Brain microvascular endothelial cell (primary cell): ENCODE results near the gene USP35.

Experiments
- DNase-seq: peaks from one replicate; pipeline ENCODE4 v3.0.0-alpha.2; 2020
- H3K27ac ChIP-seq: fragments of 250-450 bp; sonication (Bioruptor Pico); 2 replicates; pipeline ENCODE4 v1.5.1; 2020; ENCODE audit warnings: mild to moderate bottlenecking, moderate library complexity
- H3K27me3 ChIP-seq: fragments of 250-450 bp; sonication (Bioruptor Pico); replicated peaks from 2 replicates; pipeline ENCODE4 v1.5.1; 2020; ENCODE audit warnings: mild to moderate bottlenecking
- H3K36me3 ChIP-seq: fragments of 250-450 bp; sonication (Bioruptor Pico); replicated peaks from 2 replicates; pipeline ENCODE4 v1.5.1; 2020; ENCODE audit warnings: mild to moderate bottlenecking
- H3K4me3 ChIP-seq: 2 replicates; pipeline ENCODE4 v1.5.1; 2011; ENCODE audit warnings: low read depth, mild to moderate bottlenecking, control low read depth, low read length, moderate library complexity
- in situ Hi-C: cut with HindIII; loops from 2 replicates; pipeline ENCODE4 v1.10.0; 2017; ENCODE audit warnings: low sequenced_read_pairs, low pct_ligation_motif_present
- TF ChIP-seq, protein P1 (sequence below): IDR thresholded peaks from 2 replicates; pipeline ENCODE4 v1.5.1; 2011; ENCODE audit warnings: low read depth, mild to moderate bottlenecking, moderate library complexity, low read length, control low read depth, inconsistent platforms; ENCODE audit errors: missing control alignments

USP35 gene

DNA sequence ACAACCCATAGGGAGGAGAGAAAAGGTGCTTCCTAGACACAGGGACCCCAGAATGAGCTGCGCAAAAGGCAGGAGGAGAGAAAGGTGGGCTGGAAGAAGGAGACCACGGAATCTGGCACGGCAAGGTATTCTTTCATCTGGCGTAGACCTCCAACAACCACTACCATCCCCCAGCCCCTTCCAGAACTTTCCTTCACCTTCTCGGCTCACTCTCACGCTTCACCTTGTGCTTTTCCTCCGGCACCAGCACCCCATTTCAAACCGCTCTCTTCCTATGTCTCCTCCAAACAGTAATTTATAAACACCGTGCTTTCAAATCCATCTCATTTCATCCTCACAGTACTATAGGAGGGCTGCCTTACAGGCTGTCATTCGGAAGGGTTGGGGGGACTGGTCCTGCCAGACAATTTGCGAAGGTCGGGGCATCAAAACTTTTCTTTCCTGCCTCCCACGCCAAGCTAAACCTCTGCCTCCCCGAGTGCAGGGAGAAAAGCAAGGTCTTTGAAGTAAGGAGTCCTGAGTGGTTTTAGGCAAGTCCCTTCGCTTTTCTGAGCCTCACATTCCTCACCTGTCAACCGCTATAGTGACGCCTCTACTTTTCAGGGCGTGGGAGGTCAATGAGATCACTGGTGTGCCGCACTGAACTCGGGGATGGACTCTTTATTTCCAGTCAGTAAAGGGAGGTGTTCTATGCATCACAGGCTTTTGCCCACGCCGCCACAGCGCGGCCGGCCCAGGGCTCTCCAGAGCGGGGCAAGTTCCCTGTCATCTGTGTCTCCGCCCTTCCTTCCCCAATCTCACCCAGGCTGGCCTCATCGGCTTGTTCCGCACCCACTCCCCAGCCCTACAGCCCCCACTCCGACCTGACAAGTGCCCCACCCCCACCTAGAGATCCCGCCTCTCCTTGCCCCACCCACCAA lies 1.1 kb upstream of the USP35 start:
- DNase-seq: no peak
- TF ChIP-seq, protein P1, sequence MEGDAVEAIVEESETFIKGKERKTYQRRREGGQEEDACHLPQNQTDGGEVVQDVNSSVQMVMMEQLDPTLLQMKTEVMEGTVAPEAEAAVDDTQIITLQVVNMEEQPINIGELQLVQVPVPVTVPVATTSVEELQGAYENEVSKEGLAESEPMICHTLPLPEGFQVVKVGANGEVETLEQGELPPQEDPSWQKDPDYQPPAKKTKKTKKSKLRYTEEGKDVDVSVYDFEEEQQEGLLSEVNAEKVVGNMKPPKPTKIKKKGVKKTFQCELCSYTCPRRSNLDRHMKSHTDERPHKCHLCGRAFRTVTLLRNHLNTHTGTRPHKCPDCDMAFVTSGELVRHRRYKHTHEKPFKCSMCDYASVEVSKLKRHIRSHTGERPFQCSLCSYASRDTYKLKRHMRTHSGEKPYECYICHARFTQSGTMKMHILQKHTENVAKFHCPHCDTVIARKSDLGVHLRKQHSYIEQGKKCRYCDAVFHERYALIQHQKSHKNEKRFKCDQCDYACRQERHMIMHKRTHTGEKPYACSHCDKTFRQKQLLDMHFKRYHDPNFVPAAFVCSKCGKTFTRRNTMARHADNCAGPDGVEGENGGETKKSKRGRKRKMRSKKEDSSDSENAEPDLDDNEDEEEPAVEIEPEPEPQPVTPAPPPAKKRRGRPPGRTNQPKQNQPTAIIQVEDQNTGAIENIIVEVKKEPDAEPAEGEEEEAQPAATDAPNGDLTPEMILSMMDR: no peak
- peak overlapping the region; percentile 87 for H3K4me3 ChIP-seq
- in situ Hi-C loops: no loop called here
- H3K27me3 ChIP-seq: no peaks in the 10 kb centered on the region
- H3K36me3 ChIP-seq: peaks cover 8% of the 10 kb centered on the region
- H3K27ac ChIP-seq: peak overlapping the region; percentile 82

DNA sequence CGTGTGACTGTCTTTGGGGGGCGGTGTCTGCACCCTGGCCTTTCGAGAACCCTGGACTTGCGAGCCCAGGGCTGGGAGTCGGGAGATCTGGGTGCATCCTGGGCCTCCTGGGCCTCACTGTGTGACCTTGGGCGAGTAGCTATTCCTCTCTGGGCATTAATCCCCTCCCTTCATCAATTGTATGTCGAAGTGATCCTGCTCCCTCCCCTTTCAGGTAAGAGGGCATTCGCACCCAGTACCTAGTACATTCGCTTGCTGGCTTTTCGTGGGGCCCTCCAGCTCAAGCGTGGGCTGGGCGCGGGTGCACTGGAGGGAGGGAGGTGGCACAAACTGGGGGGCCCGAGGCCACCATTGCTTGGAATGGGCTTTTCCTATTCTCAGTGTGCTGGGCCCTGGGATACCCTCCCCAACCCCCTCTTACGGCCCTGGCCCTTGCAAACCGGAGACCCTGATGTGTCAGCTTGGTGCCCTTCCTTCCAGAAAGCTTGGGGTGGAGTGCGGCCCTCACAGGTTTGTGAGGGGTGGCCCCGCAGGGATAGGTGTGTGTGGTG lies 530 bp downstream of the USP35 start:
- in situ Hi-C loops: no loop called here
- no peak for DNase-seq
- H3K4me3 ChIP-seq: peak overlapping the region; percentile 87
- H3K36me3 ChIP-seq: peaks cover 9% of the 10 kb centered on the region
- TF ChIP-seq, protein P1: no peak
- H3K27me3 ChIP-seq: no peaks in the 10 kb centered on the region
- H3K27ac ChIP-seq: peak overlapping the region; percentile 1

DNA sequence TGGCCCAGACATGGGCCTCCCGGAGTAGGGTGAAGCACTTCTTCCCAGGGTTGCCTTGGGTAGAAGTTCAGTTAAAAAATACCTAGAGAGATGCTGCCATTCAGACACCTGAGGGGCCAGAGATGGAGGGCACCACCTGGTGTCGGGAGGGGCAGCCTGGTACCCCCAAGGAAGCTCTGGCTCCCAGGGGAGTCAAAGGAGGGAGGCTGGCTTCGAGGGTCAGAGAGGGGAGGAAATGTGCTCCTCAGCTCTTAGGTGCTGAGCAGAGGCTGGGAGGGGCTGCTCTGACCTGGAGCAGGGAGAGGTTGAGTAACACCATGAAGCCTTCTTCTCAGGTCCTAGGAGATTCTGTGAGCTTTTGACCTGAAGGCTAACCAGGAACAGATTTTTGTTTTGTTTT lies 1.1 kb downstream of the USP35 start:
- peak overlapping the region; percentile 87 for H3K4me3 ChIP-seq
- DNase-seq: no peak
- in situ Hi-C loops: no loop called here

DNA sequence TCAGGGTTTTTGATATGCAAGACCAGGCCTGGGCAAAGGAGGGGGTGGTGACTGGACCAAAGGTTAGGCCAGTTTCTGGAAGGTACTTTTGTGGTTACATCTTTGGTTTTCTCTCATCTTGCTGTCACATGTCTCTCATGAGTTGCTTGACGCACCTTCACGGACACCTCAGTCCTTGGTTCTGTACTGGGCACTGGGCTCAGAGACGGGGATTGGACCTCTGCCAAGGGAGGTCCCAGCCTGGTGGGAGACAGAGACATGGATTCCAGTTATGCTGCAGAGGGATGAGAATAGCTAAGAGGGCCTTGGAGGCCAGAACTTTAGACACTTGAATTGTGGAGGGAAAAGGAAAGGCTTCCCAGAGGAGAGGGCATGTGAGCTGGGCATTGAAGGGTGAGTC lies 1.7 kb downstream of the USP35 start:
- in situ Hi-C loops: no loop called here
- TF ChIP-seq, protein P1: no peak
- H3K4me3 ChIP-seq: no peak overlapping the region
- H3K27ac ChIP-seq: no peak overlapping the region
- no peak for DNase-seq
- H3K36me3 ChIP-seq: peaks cover 11% of the 10 kb centered on the region
- no peaks in the 10 kb centered on the region for H3K27me3 ChIP-seq

More for the DNA sequence above, 1.1 kb downstream of the USP35 start:
- H3K27me3 ChIP-seq: no peaks in the 10 kb centered on the region
- peaks cover 10% of the 10 kb centered on the region for H3K36me3 ChIP-seq
- TF ChIP-seq, protein P1: no peak
- no peak overlapping the region for H3K27ac ChIP-seq

DNA sequence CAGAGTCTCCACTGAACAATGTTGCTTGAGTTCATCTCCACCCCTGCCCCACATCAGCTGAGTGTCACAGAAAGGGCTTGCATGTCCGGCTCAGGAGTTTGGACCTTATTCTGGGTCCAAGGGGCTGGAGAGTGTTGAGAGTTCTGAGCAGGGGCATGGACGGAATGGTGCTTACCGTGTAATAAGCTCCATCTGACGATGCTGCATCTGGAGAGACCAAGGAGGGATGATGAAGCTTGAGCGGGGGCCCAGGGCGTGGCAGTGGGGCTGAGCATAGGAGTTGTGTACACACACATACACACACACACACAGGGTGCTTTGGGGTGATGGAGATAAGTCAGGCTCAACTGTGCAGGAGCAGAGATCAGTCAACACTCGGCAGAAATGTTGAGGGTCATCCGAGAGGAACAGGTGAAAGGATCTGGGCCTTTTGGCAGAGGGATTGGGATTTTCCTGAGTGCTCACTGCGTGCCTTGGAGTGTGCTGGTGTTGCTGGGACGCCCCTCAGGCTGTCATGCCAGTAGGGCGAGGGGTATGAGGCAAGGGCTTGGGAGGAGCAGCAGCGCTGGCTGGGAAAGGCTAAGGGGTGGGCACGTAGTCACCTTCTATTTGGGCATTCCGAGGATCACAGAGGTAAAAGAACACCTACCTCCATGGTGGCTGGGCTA lies 2.3 kb downstream of the USP35 start:
- Histone ChIP-seq H3K36me3 (peaks cover 9% of the 10 kb centered on the region), H3K27me3 (no peaks in the 10 kb centered on the region), H3K27ac (no peak overlapping the region), H3K4me3 (no peak overlapping the region)
- DNase-seq: no peak
- TF ChIP-seq, protein P1: no peak
- in situ Hi-C loops: no loop called here
